GM08714 (cell line): ENCODE results near the gene HEPN1.
A peak's percentile ranks its signal among the peaks of the same experiment; 100 is the strongest.

Experiments
- H3K4me3 ChIP-seq: fragments of 200-500 bp; sonication (Bioruptor generic); 2 replicates; pipeline ENCODE4 v1.5.1; 2014; ENCODE audit warnings: mild to moderate bottlenecking, low read length, inconsistent platforms
- ZNF274 ChIP-seq: IDR thresholded peaks from 2 replicates; pipeline ENCODE4 v1.6.1; 2012; ENCODE audit warnings: mild to moderate bottlenecking, low read depth, low read length

The HEPN1 gene

GRCh38 chr11:124900464-124900863 is 18.6 kb upstream of the HEPN1 start:
- TF ChIP-seq ZNF274: no peak
- H3K4me3 ChIP-seq: no peak overlapping the region

- TF ChIP-seq ZNF274: no peak
- no peak overlapping the region for H3K4me3 ChIP-seq
Observed at GRCh38 chr11:124902616-124903015, 16.4 kb upstream of the HEPN1 start.

GRCh38 chr11:124915541-124916369 is 3.3 kb upstream of the HEPN1 start:
- no peak overlapping the region for H3K4me3 ChIP-seq
- no peak for TF ChIP-seq ZNF274

GRCh38 chr11:124916370-124916710 is 2.7 kb upstream of the HEPN1 start:
- TF ChIP-seq ZNF274: no peak
- H3K4me3 ChIP-seq: no peak overlapping the region

- no peak for TF ChIP-seq ZNF274
- no peak overlapping the region for H3K4me3 ChIP-seq
Observed at GRCh38 chr11:124917115-124917637, 1.9 kb upstream of the HEPN1 start.

- no peak for TF ChIP-seq ZNF274
- H3K4me3 ChIP-seq: no peak overlapping the region
Observed at GRCh38 chr11:124919898-124920297, 848 bp downstream of the HEPN1 start.

GRCh38 chr11:124920356-124920755 is 1.3 kb downstream of the HEPN1 start:
- TF ChIP-seq ZNF274: no peak
- H3K4me3 ChIP-seq: no peak overlapping the region; the same call in 1 of the 2 replicates

- peak overlapping the region; percentile 17; the same call in 1 of the 2 replicates for H3K4me3 ChIP-seq
Observed at GRCh38 chr11:124920870-124921609, 2.0 kb downstream of the HEPN1 start.

GRCh38 chr11:124922831-124923230 is 3.8 kb downstream of the HEPN1 start:
- no peak for TF ChIP-seq ZNF274

More at GRCh38 chr11:124920870-124921609, 2.0 kb downstream of the HEPN1 start:
- TF ChIP-seq ZNF274: no peak

GRCh38 chr11:124923296-124923695 is 4.2 kb downstream of the HEPN1 start:
- no peak overlapping the region for H3K4me3 ChIP-seq
- no peak for TF ChIP-seq ZNF274

More at GRCh38 chr11:124922831-124923230, 3.8 kb downstream of the HEPN1 start:
- no peak overlapping the region for H3K4me3 ChIP-seq

- TF ChIP-seq ZNF274: no peak
- H3K4me3 ChIP-seq: no peak overlapping the region
Observed at GRCh38 chr11:124928942-124929665, 10.1 kb downstream of the HEPN1 start.

GRCh38 chr11:124930799-124931198 is 11.7 kb downstream of the HEPN1 start:
- H3K4me3 ChIP-seq: no peak overlapping the region
- no peak for TF ChIP-seq ZNF274

- H3K4me3 ChIP-seq: no peak overlapping the region
Observed at GRCh38 chr11:124934862-124935547, 16.0 kb downstream of the HEPN1 start.

More at GRCh38 chr11:124934862-124935547, 16.0 kb downstream of the HEPN1 start:
- TF ChIP-seq ZNF274: no peak
